Keratinocyte (primary cell): Measurements from ENCODE around the gene CEBPG. TPM values are rescaled to one million over a fixed set of nuclear protein-coding genes. Genes with fewer than 3 reads are reported as not detected.

Source experiments
- DNase-seq: peaks from one replicate; pipeline ENCODE4 v3.0.0-alpha.2; 2011; ENCODE audit warnings: low read depth, missing footprints, low spot score
- FAIRE-seq: peaks from 2 replicates; lab custom pipeline; 2011; peaks lifted over from hg19 to GRCh38; lab: Jason Lieb, UNC
- H2AFZ ChIP-seq: 2 replicates; pipeline ENCODE4 v1.6.0; 2012; ENCODE audit warnings: low read length, control low read depth, inconsistent platforms; ENCODE audit not compliant: control insufficient read depth
- H3K27ac ChIP-seq: 2 replicates; pipeline ENCODE4 v1.5.1; 2011; ENCODE audit warnings: low read length; ENCODE audit not compliant: control insufficient read depth, insufficient read depth
- H3K27me3 ChIP-seq: 3 replicates; pipeline ENCODE4 v1.6.0; 2011; ENCODE audit warnings: low read length; ENCODE audit not compliant: control insufficient read depth, insufficient read depth; ENCODE audit errors: extremely low read depth
- H3K36me3 ChIP-seq, 2 experiments: 2 replicates in 1 of 2; 3 replicates in 1 of 2; pipeline ENCODE4 v1.5.1; 2011; ENCODE audit warnings: low read length in 2 of 2, mild to moderate bottlenecking in 1 of 2; ENCODE audit not compliant: control insufficient read depth in 2 of 2, insufficient read depth in 2 of 2; ENCODE audit errors: extremely low read depth in 1 of 2
- H3K4me1 ChIP-seq: 3 replicates; pipeline ENCODE4 v1.5.1; 2011; ENCODE audit warnings: low read length; ENCODE audit not compliant: control insufficient read depth, insufficient read depth; ENCODE audit errors: extremely low read depth
- H3K4me2 ChIP-seq: 3 replicates; pipeline ENCODE4 v1.6.0; 2011; ENCODE audit warnings: low read depth, low read length; ENCODE audit not compliant: control insufficient read depth, insufficient read depth; ENCODE audit errors: extremely low read depth
- H3K4me3 ChIP-seq, 3 experiments: fragments of 200-600 bp in 1 of 3; sonication (generic) in 1 of 3; 2 replicates in 2 of 3; 3 replicates in 1 of 3; pipeline ENCODE4 v1.5.1; 2011 to 2016; ENCODE audit warnings: low read length in 3 of 3, mild to moderate bottlenecking in 3 of 3, control low read depth in 2 of 3, inconsistent platforms in 1 of 3, low read depth in 1 of 3, mixed read lengths in 1 of 3, mixed run types in 1 of 3, moderate library complexity in 1 of 3; ENCODE audit not compliant: control insufficient read depth in 2 of 3, insufficient read depth in 2 of 3; ENCODE audit errors: extremely low read depth in 1 of 3
- H3K79me2 ChIP-seq: 2 replicates; pipeline ENCODE4 v1.6.0; 2012; ENCODE audit warnings: low read length; ENCODE audit not compliant: control insufficient read depth, insufficient read depth
- H3K9ac ChIP-seq: 3 replicates; pipeline ENCODE4 v1.6.0; 2011; ENCODE audit warnings: low read length; ENCODE audit not compliant: control insufficient read depth, insufficient read depth; ENCODE audit errors: extremely low read depth
- H3K9me1 ChIP-seq: 3 replicates; pipeline ENCODE4 v1.6.0; 2011; ENCODE audit warnings: low read length; ENCODE audit not compliant: control insufficient read depth, insufficient read depth; ENCODE audit errors: extremely low read depth
- H3K9me3 ChIP-seq: 2 replicates; pipeline ENCODE4 v1.5.1; 2012; ENCODE audit warnings: low read depth, low read length; ENCODE audit not compliant: control insufficient read depth
- H4K20me1 ChIP-seq: 3 replicates; pipeline ENCODE4 v1.6.0; 2011; ENCODE audit warnings: low read length; ENCODE audit not compliant: control insufficient read depth, insufficient read depth; ENCODE audit errors: extremely low read depth
- EZH2 ChIP-seq: IDR thresholded peaks from one replicate; pipeline ENCODE4 v1.6.1; 2012; ENCODE audit warnings: inconsistent platforms, mild to moderate bottlenecking, low read length, moderate library complexity
- dilution Hi-C: fragments of 300-500 bp; cut with MboI; formaldehyde crosslinking; loops from one replicate; pipeline ENCODE4 v1.7.0; 2020; ENCODE audit warnings: low sequenced_read_pairs; ENCODE audit not compliant: extremely low pct_ligation_motif_present
- polyA plus RNA-seq, 5 experiments: library from polyadenylated mRNA; depleted of rRNA in 3 of 5; stranded (reverse) in 3 of 5; stranded (forward) in 1 of 5; unstranded in 1 of 5; fragments of >200 nt; gene quantifications; 1 replicate in 1 of 5; 2 replicates in 3 of 5; 3 replicates in 1 of 5; pipeline versions ENCODE4 v1.2.1 to v1.2.3, GENCODE V29; 2011 to 2012; ENCODE audit warnings: missing spikeins in 2 of 5, low read depth in 1 of 5, low replicate concordance in 1 of 5
- TF ChIP-seq, protein P1 (sequence below), 3 experiments: IDR thresholded peaks in 1 of 3; conservative IDR thresholded peaks in 1 of 3; optimal IDR thresholded peaks in 1 of 3; 2 replicates in 2 of 3; 3 replicates in 1 of 3; pipeline versions ENCODE3 to v1.5.1; 2011; ENCODE audit warnings: low read length in 3 of 3, mild to moderate bottlenecking in 3 of 3, moderate library complexity in 2 of 3, control low read depth in 1 of 3, inconsistent platforms in 1 of 3; ENCODE audit not compliant: insufficient read depth in 2 of 3; ENCODE audit errors: extremely low read depth in 1 of 3

Gene CEBPG
- polyA plus RNA-seq, 1 donor (not counting 4 experiments of a cell fraction or from before 2014, with no cell fraction given) = 31.9 TPM

GRCh38 chr19:33398361-33399060, 25.0 kb downstream of the CEBPG start:
- no peak for TF ChIP-seq EZH2
- TF ChIP-seq, protein P1, sequence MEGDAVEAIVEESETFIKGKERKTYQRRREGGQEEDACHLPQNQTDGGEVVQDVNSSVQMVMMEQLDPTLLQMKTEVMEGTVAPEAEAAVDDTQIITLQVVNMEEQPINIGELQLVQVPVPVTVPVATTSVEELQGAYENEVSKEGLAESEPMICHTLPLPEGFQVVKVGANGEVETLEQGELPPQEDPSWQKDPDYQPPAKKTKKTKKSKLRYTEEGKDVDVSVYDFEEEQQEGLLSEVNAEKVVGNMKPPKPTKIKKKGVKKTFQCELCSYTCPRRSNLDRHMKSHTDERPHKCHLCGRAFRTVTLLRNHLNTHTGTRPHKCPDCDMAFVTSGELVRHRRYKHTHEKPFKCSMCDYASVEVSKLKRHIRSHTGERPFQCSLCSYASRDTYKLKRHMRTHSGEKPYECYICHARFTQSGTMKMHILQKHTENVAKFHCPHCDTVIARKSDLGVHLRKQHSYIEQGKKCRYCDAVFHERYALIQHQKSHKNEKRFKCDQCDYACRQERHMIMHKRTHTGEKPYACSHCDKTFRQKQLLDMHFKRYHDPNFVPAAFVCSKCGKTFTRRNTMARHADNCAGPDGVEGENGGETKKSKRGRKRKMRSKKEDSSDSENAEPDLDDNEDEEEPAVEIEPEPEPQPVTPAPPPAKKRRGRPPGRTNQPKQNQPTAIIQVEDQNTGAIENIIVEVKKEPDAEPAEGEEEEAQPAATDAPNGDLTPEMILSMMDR (optimal IDR thresholded peaks at IDR 0.05 in 1 of 3, IDR thresholded peaks at IDR 0.05 in 1 of 3, conservative IDR thresholded peaks at IDR 0.05 in 1 of 3; ENCODE audit: extremely low read depth in 1 of 3, insufficient read depth in 2 of 3, low read length in 3 of 3) = no peak
- H3K9me1 ChIP-seq = no peaks in the 10 kb centered on the region
- H3K4me1 ChIP-seq = peaks cover 11% of the 10 kb centered on the region
- no peaks in the 10 kb centered on the region for H3K27me3 ChIP-seq
- H3K79me2 ChIP-seq = no peaks in the 10 kb centered on the region
- FAIRE-seq (no peak), DNase-seq (no peak)
- H3K36me3 ChIP-seq = no peaks in the 10 kb centered on the region
- H3K27ac ChIP-seq = no peak overlapping the region
- no peaks in the 10 kb centered on the region for H4K20me1 ChIP-seq
- no peak overlapping the region for H2AFZ ChIP-seq
- no peaks in the 10 kb centered on the region for H3K9me3 ChIP-seq
- H3K9ac ChIP-seq = no peak overlapping the region
- no peak overlapping the region for H3K4me2 ChIP-seq
- H3K4me3 ChIP-seq = no peak overlapping the region
- dilution Hi-C loops = no loop called here

DNA sequence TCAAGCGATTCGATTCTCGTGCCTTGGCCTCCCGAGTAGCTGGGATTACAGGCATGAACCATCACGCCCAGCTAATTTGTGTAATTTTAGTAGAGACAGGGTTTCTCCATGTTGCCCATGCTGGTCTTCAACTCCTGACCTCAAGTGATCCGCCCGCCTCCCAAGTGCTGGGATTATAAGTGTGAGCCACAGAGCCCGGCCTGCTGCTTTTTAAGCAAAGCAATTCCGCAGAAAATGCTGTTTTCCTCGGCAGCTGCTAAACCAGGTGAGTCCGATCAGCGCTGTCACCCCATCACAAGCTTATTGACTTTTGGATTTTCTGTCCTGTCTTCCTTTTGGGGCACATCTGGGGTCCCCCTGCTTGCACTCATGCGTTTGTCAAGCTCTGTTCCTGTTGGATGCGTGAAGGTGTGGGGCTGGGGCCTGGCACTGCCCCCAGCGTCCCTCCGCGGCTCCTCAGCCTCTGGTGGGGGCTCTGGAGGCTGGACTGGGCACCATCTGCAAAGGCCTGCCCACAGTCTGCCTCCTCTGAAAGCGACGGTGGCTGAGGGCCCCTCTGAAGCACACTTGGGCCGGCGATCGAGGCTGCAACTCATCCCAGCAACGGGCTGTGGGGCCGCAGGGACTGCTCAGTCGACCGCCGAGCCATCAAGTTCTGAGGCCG, 25.7 kb downstream of the CEBPG start:
- Histone ChIP-seq H3K9me1 (no peaks in the 10 kb centered on the region), H3K4me1 (peaks cover 4% of the 10 kb centered on the region), H3K4me3 (no peak overlapping the region), H3K79me2 (no peaks in the 10 kb centered on the region), H4K20me1 (no peaks in the 10 kb centered on the region), H3K27me3 (no peaks in the 10 kb centered on the region), H3K4me2 (no peak overlapping the region), H3K36me3 (no peaks in the 10 kb centered on the region), H2AFZ (no peak overlapping the region), H3K9me3 (no peaks in the 10 kb centered on the region), H3K27ac (no peak overlapping the region), H3K9ac (no peak overlapping the region)
- FAIRE-seq (no peak), DNase-seq (no peak)
- TF ChIP-seq EZH2 = no peak
- TF ChIP-seq, protein P1 (optimal IDR thresholded peaks at IDR 0.05 in 1 of 3, IDR thresholded peaks at IDR 0.05 in 1 of 3, conservative IDR thresholded peaks at IDR 0.05 in 1 of 3; ENCODE audit: extremely low read depth in 1 of 3, insufficient read depth in 2 of 3, low read length in 3 of 3) = no peak
- dilution Hi-C loops = no loop called here
